ENCODE data around the gene ASB18.

DNA sequence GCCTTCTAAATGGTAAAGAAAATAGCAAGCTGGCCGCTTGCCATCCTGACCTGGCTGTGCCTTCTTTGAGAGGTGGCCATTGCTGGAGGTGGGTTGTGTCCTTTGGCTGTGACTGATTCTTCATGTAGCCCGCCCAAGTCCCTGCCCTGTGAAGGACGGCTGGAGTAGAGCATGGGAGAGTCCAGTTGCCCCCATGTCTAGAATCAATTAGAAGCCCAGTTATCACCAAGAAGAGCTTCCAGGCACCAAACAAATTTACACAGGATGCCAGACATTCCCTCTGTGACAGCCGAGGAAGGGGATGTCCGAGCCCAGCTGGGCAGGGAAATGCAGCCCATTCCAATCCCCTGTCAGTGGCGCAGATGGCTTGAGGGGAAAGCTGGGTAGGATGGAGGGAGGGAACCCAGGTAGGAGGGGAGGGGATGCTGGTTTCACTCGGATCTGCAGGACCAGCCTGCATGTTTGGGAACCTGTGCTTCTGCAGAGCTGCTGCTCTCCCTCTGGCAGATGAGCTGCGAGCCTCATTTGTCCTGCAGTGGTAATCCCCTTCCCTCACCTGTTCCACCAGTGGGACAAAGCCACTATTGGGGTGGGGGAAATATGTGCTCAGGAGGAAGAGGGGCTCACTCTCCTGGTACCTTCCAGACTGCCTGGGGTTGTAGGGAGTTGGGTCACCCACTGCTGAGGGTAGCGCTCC lies 25.7 kb upstream of the ASB18 start:
- TF ChIP-seq, protein P1, sequence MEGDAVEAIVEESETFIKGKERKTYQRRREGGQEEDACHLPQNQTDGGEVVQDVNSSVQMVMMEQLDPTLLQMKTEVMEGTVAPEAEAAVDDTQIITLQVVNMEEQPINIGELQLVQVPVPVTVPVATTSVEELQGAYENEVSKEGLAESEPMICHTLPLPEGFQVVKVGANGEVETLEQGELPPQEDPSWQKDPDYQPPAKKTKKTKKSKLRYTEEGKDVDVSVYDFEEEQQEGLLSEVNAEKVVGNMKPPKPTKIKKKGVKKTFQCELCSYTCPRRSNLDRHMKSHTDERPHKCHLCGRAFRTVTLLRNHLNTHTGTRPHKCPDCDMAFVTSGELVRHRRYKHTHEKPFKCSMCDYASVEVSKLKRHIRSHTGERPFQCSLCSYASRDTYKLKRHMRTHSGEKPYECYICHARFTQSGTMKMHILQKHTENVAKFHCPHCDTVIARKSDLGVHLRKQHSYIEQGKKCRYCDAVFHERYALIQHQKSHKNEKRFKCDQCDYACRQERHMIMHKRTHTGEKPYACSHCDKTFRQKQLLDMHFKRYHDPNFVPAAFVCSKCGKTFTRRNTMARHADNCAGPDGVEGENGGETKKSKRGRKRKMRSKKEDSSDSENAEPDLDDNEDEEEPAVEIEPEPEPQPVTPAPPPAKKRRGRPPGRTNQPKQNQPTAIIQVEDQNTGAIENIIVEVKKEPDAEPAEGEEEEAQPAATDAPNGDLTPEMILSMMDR (IDR thresholded peaks at IDR 0.05; ENCODE audit: control extremely low read depth in 1 of 3, insufficient read depth in 1 of 3, low read depth in 1 of 3, low read length in 3 of 3), result no peak
- TF ChIP-seq, protein P2, sequence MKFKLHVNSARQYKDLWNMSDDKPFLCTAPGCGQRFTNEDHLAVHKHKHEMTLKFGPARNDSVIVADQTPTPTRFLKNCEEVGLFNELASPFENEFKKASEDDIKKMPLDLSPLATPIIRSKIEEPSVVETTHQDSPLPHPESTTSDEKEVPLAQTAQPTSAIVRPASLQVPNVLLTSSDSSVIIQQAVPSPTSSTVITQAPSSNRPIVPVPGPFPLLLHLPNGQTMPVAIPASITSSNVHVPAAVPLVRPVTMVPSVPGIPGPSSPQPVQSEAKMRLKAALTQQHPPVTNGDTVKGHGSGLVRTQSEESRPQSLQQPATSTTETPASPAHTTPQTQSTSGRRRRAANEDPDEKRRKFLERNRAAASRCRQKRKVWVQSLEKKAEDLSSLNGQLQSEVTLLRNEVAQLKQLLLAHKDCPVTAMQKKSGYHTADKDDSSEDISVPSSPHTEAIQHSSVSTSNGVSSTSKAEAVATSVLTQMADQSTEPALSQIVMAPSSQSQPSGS (IDR thresholded peaks at IDR 0.05; ENCODE audit: low read length), result no peak
- no peak for TF ChIP-seq SP1 (IDR thresholded peaks at IDR 0.05; ENCODE audit: low read depth, low read length)
- TF ChIP-seq, protein P3, sequence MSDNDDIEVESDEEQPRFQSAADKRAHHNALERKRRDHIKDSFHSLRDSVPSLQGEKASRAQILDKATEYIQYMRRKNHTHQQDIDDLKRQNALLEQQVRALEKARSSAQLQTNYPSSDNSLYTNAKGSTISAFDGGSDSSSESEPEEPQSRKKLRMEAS (IDR thresholded peaks at IDR 0.05), result no peak
- no peak for TF ChIP-seq EZH2 (IDR thresholded peaks at IDR 0.05; ENCODE audit: low read depth, low read length, severe bottlenecking)

Data from H1 (cell line).